ENCODE data around the gene ELL2. TPM values are rescaled to one million over a fixed set of nuclear protein-coding genes. Genes with fewer than 3 reads are reported as not detected.

Gene ELL2
- total RNA-seq, 4 donors from 2014 or later: 72.2 to 87.6 (median 79.6) TPM

- Histone ChIP-seq H3K27me3 (no peaks in the 10 kb centered on the region), H3K4me3 (no peak overlapping the region), H3K9me3 (no peaks in the 10 kb centered on the region), H3K36me3 (peaks cover 0 to 8% (median 0%) of the 10 kb centered on the region in 3 donors), H3K4me1 (peaks cover 0 to 28% (median under 1%) of the 10 kb centered on the region in 4 donors), H3K27ac (no peak overlapping the region)
- no peak for TF ChIP-seq POLR2A (IDR thresholded peaks at IDR 0.05)
- TF ChIP-seq CTCF (IDR thresholded peaks at IDR 0.05): no peak
- no peak for TF ChIP-seq EP300 (IDR thresholded peaks at IDR 0.05)
- WGBS, 2 donors: 95 to 99% methylated on average over 3 of the region's 3 CpGs
- no peak for DNase-seq (ENCODE audit: low spot score in 2 of 2)
Measured at GRCh38 chr5:95921501-95921900, 40.1 kb downstream of the ELL2 start.

GRCh38 chr5:95920822-95921221 lies 40.8 kb downstream of the ELL2 start:
- no peak overlapping the region for H3K27ac ChIP-seq

GRCh38 chr5:95919658-95920057 lies 42.0 kb downstream of the ELL2 start:
- Histone ChIP-seq H3K27me3 (no peaks in the 10 kb centered on the region), H3K4me3 (no peak overlapping the region), H3K9me3 (no peaks in the 10 kb centered on the region), H3K27ac (no peak overlapping the region), H3K4me1 (peaks cover 0 to 31% (median 4%) of the 10 kb centered on the region in 4 donors), H3K36me3 (peaks cover 0 to 8% (median 0%) of the 10 kb centered on the region in 3 donors)
- WGBS, 2 donors: 61 to 80% methylated on average over 2 of the region's 2 CpGs
- DNase-seq (ENCODE audit: low spot score in 2 of 2): no peak
- no peak for TF ChIP-seq EP300 (IDR thresholded peaks at IDR 0.05)
- TF ChIP-seq CTCF (IDR thresholded peaks at IDR 0.05): no peak
- no peak for TF ChIP-seq POLR2A (IDR thresholded peaks at IDR 0.05)

More at GRCh38 chr5:95920822-95921221, 40.8 kb downstream of the ELL2 start:
- TF ChIP-seq POLR2A (IDR thresholded peaks at IDR 0.05) (no peak), EP300 (IDR thresholded peaks at IDR 0.05) (no peak), CTCF (IDR thresholded peaks at IDR 0.05) (no peak)
- peaks cover 0 to 8% (median 0%) of the 10 kb centered on the region in 3 donors for H3K36me3 ChIP-seq
- no peak for DNase-seq (ENCODE audit: low spot score in 2 of 2)
- no peaks in the 10 kb centered on the region for H3K27me3 ChIP-seq
- H3K9me3 ChIP-seq: no peaks in the 10 kb centered on the region
- H3K4me1 ChIP-seq: peaks cover 0 to 34% (median 4%) of the 10 kb centered on the region in 4 donors
- 93 to 100% methylated on average over 1 of the region's 1 CpG for WGBS, 2 donors
- H3K4me3 ChIP-seq: no peak overlapping the region

- Histone ChIP-seq H3K36me3 (peaks cover 0 to 12% (median 0%) of the 10 kb centered on the region in 3 donors), H3K27me3 (no peaks in the 10 kb centered on the region), H3K4me3 (no peak overlapping the region), H3K4me1 (peaks cover 0 to 31% (median 4%) of the 10 kb centered on the region in 4 donors), H3K27ac (no peak overlapping the region), H3K9me3 (no peaks in the 10 kb centered on the region)
- TF ChIP-seq EP300 (IDR thresholded peaks at IDR 0.05) (no peak), CTCF (IDR thresholded peaks at IDR 0.05) (no peak), POLR2A (IDR thresholded peaks at IDR 0.05) (no peak)
- no peak for DNase-seq (ENCODE audit: low spot score in 2 of 2)
- 55 to 68% methylated on average over 3 of the region's 3 CpGs for WGBS, 2 donors
Measured at GRCh38 chr5:95918421-95919006, 43.1 kb downstream of the ELL2 start.

GRCh38 chr5:95917207-95917606 lies 44.4 kb downstream of the ELL2 start:
- DNase-seq (ENCODE audit: low spot score in 2 of 2): no peak

More at GRCh38 chr5:95917207-95917606, 44.4 kb downstream of the ELL2 start:
- H3K4me3 ChIP-seq: no peak overlapping the region
- no peak overlapping the region for H3K27ac ChIP-seq
- peaks cover 0 to 31% (median 4%) of the 10 kb centered on the region in 4 donors for H3K4me1 ChIP-seq
- H3K27me3 ChIP-seq: no peaks in the 10 kb centered on the region
- peaks cover 0 to 18% (median 0%) of the 10 kb centered on the region in 3 donors for H3K36me3 ChIP-seq
- no peak for TF ChIP-seq POLR2A (IDR thresholded peaks at IDR 0.05)
- no peak for TF ChIP-seq EP300 (IDR thresholded peaks at IDR 0.05)
- no peak for TF ChIP-seq CTCF (IDR thresholded peaks at IDR 0.05)
- no peaks in the 10 kb centered on the region for H3K9me3 ChIP-seq
